MM.1S (cell line): ENCODE measurements around the gene DNMT3A.

Experiments used
- EZH2 ChIP-seq: fragments of 300-600 bp; sonication (generic); optimal IDR thresholded peaks from 2 replicates; pipeline ENCODE3; 2017; ENCODE audit warnings: low read depth, mild to moderate bottlenecking, antibody characterized with exemption, low read length, mixed read lengths
- EZH2phosphoT487 ChIP-seq: fragments of 300-600 bp; sonication (generic); IDR thresholded peaks from 2 replicates; pipeline ENCODE4 v1.6.1; 2018; ENCODE audit warnings: antibody characterized with exemption, low read length
- TF ChIP-seq, protein P1 (sequence below): fragments of 300-600 bp; sonication (generic); IDR thresholded peaks from 2 replicates; pipeline ENCODE4 v1.5.1; 2016; ENCODE audit warnings: antibody characterized with exemption, low read length, mixed read lengths

DNA sequence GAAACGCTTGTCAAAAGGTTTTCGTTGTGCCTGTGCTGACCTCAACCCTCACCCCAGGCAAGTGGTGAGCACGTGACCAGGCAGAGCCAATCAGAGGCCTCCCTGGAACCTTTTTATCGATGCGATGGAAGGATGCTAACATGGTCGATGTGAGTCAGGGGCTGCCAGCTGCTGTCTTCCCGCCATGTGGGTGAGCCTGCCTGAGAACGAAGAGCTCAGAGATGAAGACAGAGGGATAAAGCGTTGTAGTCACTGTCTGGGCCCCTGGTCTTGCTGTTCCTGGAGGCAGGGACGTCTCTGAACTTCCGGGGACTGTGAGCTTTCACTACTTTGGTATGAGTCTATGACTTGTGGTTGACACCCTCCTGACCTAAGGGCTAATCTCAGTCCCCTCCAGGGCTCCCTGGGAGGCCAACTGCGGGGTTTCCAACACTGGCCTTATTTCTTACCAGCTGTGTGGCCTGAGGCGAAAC, 18.6 kb downstream of the DNMT3A start:
- TF ChIP-seq, protein P1, sequence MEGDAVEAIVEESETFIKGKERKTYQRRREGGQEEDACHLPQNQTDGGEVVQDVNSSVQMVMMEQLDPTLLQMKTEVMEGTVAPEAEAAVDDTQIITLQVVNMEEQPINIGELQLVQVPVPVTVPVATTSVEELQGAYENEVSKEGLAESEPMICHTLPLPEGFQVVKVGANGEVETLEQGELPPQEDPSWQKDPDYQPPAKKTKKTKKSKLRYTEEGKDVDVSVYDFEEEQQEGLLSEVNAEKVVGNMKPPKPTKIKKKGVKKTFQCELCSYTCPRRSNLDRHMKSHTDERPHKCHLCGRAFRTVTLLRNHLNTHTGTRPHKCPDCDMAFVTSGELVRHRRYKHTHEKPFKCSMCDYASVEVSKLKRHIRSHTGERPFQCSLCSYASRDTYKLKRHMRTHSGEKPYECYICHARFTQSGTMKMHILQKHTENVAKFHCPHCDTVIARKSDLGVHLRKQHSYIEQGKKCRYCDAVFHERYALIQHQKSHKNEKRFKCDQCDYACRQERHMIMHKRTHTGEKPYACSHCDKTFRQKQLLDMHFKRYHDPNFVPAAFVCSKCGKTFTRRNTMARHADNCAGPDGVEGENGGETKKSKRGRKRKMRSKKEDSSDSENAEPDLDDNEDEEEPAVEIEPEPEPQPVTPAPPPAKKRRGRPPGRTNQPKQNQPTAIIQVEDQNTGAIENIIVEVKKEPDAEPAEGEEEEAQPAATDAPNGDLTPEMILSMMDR, result no peak
- TF ChIP-seq EZH2 (no peak), EZH2phosphoT487 (no peak)
